Lung (tissue), 12 donors: ENCODE measurements around the gene GNRH2. TPM values are rescaled to one million over a fixed set of nuclear protein-coding genes. Genes with fewer than 3 reads are reported as not detected.
"Not testable (repeated sequence)": the region's sequence is repeated elsewhere in the genome, so short reads cannot be mapped to it uniquely, and the experiment has no call there.

Source experiments
- ATAC-seq: fragments of 200-7000 bp; cut with Tn5 transposase; one replicate; pipeline ENCODE4 v1.9.1; 2020; ENCODE audit warnings: moderate number of reproducible peaks; ENCODE audit not compliant: insufficient read depth, low FRiP score
- DNase-seq, 3 donors: peaks; one replicate each; pipeline ENCODE4 v3.0.0-alpha.2; 2013 to 2017
- H3K27ac ChIP-seq, 2 donors: one replicate each; pipeline ENCODE4 v1.5.1; 2013; ENCODE audit warnings: mild to moderate bottlenecking in 2 of 2, moderate library complexity in 2 of 2, control low read depth in 1 of 2, inconsistent platforms in 1 of 2, low read depth in 1 of 2, low read length in 1 of 2
- H3K27me3 ChIP-seq, 3 donors: one replicate each; pipeline ENCODE4 v1.5.1; 2013; ENCODE audit warnings: low read length in 2 of 3; ENCODE audit not compliant: control insufficient read depth in 3 of 3, insufficient read depth in 3 of 3
- H3K36me3 ChIP-seq, 4 donors: one replicate each; pipeline ENCODE4 v1.5.1; 2013; ENCODE audit warnings: low read length in 4 of 4, mild to moderate bottlenecking in 1 of 4, moderate library complexity in 1 of 4; ENCODE audit not compliant: control insufficient read depth in 4 of 4, insufficient read depth in 4 of 4
- H3K4me1 ChIP-seq, 5 donors: one replicate each; pipeline ENCODE4 v1.5.1; 2013; ENCODE audit warnings: low read length in 5 of 5, mild to moderate bottlenecking in 2 of 5, moderate library complexity in 1 of 5; ENCODE audit not compliant: control insufficient read depth in 5 of 5, insufficient read depth in 5 of 5
- H3K4me3 ChIP-seq: one replicate; pipeline ENCODE4 v1.5.1; 2013; ENCODE audit warnings: mild to moderate bottlenecking, control low read depth, moderate library complexity
- H3K9ac ChIP-seq, 2 donors: one replicate each; pipeline ENCODE4 v1.5.1; 2013; ENCODE audit warnings: low read length in 2 of 2, control low read depth in 1 of 2; ENCODE audit not compliant: insufficient read depth in 1 of 2
- H3K9me3 ChIP-seq, 4 donors: one replicate each; pipeline ENCODE4 v1.5.1; 2013; ENCODE audit warnings: low read length in 3 of 4, mild to moderate bottlenecking in 1 of 4, moderate library complexity in 1 of 4; ENCODE audit not compliant: control insufficient read depth in 4 of 4, insufficient read depth in 3 of 4
- WGBS, 2 donors: extraction: QIAGEN DNeasy Blood & Tissue Kit; methylation state at CpG; one replicate each; pipeline ENCODE4 v1.1.7; 2013; 5-methylcytosine and 5-hydroxymethylcytosine counted together
- polyA plus RNA-seq, 2 donors: library from polyadenylated mRNA; stranded (reverse); fragments of 200-250 nt; gene quantifications; one replicate each; pipeline ENCODE4 v1.2.1, GENCODE V29; 2013
- total RNA-seq, 2 donors: library from RNA; depleted of rRNA in 1 of 2; stranded (reverse); fragments of >200 nt in 1 of 2; gene quantifications; one replicate each; pipeline ENCODE4 v1.2.1, GENCODE V29; 2014 to 2021
- TF ChIP-seq, protein P1 (sequence below): IDR thresholded peaks from 2 replicates; pipeline ENCODE4 v1.5.1; 2012; ENCODE audit warnings: mild to moderate bottlenecking; ENCODE audit errors: control extremely low read depth, extremely low read depth
- donor health status: control.
- donor health status: control.
- donor health status: Bipolar disorder and iron deficiency.
- donor health status: healthy.
- donor health status: DM: yes; HTN: yes; CAD: no.

GNRH2 gene
- total and polyA plus RNA-seq, 4 donors, result 0.14 to 0.46 (median 0.16) TPM; not detected in 1

DNA sequence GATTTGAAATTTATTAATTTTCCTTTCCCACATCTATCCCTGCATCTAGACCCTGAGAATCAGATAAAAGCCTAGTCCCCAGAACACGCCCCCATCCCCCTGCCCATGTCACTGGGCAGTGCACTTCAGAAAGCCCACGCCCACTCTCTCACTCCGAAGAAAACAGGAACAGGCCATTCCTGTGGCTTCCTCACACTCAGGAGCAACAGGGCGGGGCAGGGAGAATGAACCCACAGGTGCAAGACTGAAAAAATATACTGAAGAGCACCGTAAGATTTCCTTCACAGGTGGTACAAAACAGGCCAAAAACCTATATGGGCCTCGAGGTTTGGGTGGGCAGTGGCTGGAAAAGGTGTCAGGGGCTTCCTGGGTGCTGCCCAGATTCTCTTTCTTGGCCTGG lies 31.4 kb downstream of the GNRH2 start:
- no peak overlapping the region for H3K27ac ChIP-seq
- H3K36me3 ChIP-seq, result no peaks in the 10 kb centered on the region
- no peak for DNase-seq
- H3K4me3 ChIP-seq, result no peak overlapping the region
- TF ChIP-seq, protein P1, sequence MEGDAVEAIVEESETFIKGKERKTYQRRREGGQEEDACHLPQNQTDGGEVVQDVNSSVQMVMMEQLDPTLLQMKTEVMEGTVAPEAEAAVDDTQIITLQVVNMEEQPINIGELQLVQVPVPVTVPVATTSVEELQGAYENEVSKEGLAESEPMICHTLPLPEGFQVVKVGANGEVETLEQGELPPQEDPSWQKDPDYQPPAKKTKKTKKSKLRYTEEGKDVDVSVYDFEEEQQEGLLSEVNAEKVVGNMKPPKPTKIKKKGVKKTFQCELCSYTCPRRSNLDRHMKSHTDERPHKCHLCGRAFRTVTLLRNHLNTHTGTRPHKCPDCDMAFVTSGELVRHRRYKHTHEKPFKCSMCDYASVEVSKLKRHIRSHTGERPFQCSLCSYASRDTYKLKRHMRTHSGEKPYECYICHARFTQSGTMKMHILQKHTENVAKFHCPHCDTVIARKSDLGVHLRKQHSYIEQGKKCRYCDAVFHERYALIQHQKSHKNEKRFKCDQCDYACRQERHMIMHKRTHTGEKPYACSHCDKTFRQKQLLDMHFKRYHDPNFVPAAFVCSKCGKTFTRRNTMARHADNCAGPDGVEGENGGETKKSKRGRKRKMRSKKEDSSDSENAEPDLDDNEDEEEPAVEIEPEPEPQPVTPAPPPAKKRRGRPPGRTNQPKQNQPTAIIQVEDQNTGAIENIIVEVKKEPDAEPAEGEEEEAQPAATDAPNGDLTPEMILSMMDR, result no peak
- peaks cover 0 to 32% (median 23%) of the 10 kb centered on the region in 3 donors for H3K27me3 ChIP-seq
- ATAC-seq, result no peak
- H3K9ac ChIP-seq, result no peak overlapping the region
- 23 to 45% methylated on average over 6 of the region's 6 CpGs for WGBS, 2 donors
- H3K9me3 ChIP-seq, result peaks cover 0 to 4% (median 0%) of the 10 kb centered on the region in 4 donors
- H3K4me1 ChIP-seq, result peaks cover 0 to 15% (median 0%) of the 10 kb centered on the region in 5 donors

DNA sequence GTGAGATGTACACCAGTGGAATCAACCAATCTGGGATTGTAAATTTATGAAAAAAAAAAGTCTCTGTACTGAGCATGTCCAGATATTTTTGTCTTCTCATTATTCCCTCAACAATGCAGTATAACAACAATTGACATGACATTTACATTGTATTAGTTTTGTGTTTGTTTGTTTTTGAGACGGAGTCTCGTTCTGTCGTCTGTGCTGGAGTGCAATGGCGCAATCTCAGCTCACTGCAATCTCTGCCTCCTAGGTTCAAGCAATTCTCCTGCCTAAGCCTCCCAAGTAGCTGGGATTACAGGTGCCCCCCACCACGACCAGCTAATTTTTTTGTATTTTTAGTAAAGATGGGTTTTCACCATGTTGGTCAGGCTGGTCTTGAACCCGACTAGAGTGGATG lies 31.9 kb downstream of the GNRH2 start:
- 74 to 76% methylated on average over 6 of the region's 6 CpGs for WGBS, 2 donors
- not testable (repeated sequence) for H3K9me3 ChIP-seq, H3K9ac ChIP-seq, H3K27ac ChIP-seq, ATAC-seq, H3K36me3 ChIP-seq, DNase-seq, H3K4me3 ChIP-seq
- Histone ChIP-seq H3K4me1 (peaks cover 0 to 15% (median 0%) of the 10 kb centered on the region in 5 donors), H3K27me3 (peaks cover 0 to 32% (median 23%) of the 10 kb centered on the region in 3 donors)

DNA sequence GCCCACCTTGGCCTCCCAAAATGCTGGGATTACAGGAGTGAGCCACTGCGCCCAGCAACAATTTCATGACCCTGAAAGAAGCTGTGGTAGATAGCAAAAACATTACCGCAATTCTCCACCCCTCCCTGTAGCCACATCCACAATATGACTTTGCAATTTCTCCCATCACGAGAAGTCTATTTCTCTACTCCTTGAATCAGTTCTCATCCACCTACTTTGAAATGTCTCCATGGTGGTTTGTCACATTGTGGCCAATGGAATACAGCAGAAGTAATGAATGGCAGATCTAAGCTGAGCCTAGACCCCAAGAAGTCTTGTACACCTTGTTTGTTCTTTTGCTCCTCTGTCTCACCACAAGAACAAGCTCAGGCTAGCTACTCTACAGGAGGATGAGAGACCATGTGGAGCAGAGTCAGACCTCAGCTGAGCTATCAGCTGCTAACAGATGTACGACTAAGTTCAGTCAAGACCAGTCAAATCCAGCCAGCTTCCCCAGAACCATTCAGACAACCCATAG lies 34.3 kb downstream of the GNRH2 start:
- Histone ChIP-seq H3K9me3 (peaks cover 0 to 4% (median 0%) of the 10 kb centered on the region in 4 donors), H3K36me3 (no peaks in the 10 kb centered on the region), H3K4me3 (no peak overlapping the region), H3K4me1 (peaks cover 0 to 5% (median 0%) of the 10 kb centered on the region in 5 donors), H3K9ac (no peak overlapping the region), H3K27me3 (peaks cover 0 to 34% (median 25%) of the 10 kb centered on the region in 3 donors), H3K27ac (no peak overlapping the region)
- DNase-seq (no peak), ATAC-seq (no peak)
- TF ChIP-seq, protein P1, result no peak
- WGBS, 2 donors, result 38 to 67% methylated on average over 4 of the region's 4 CpGs

DNA sequence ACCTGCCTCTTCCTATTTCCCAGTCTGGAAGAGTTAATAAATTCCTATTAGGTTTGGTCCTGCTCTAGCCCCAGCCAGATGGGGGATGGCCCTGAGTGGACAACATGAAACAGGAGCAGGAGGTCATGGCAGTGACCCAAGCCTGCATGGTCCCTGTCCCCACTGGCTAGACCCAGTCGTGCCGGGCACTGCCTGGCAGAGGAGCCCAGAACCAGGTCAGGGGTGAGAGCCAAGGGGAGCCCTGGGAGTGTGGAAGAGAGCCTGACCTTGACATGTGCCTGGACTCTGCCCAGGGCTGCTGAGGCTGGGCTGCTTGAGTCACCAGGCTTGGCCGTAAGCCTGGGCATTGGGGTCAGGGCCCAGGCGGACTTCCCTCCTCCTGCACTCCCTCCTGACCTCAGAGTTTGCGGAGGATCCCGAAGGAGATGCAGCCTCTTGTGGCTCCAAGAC lies 37.5 kb downstream of the GNRH2 start:
- H3K27ac ChIP-seq, result no peak overlapping the region
- TF ChIP-seq, protein P1, result no peak
- H3K4me3 ChIP-seq, result no peak overlapping the region
- WGBS, 2 donors, result 64% methylated on average over 6 of the region's 6 CpGs
- H3K27me3 ChIP-seq, result peaks cover 0 to 44% (median 30%) of the 10 kb centered on the region in 3 donors
- peaks cover 0 to 10% (median 0%) of the 10 kb centered on the region in 5 donors for H3K4me1 ChIP-seq
- no peaks in the 10 kb centered on the region for H3K36me3 ChIP-seq
- DNase-seq (no peak), ATAC-seq (peak; percentile 67)
- peaks cover 0 to 7% (median 0%) of the 10 kb centered on the region in 4 donors for H3K9me3 ChIP-seq
- no peak overlapping the region for H3K9ac ChIP-seq
